HG03354 (cell line): ENCODE measurements around the gene GALNT12.

Experiments used
- ATAC-seq: cut with Tn5 transposase; IDR thresholded peaks from one replicate; pipeline ENCODE4 v1.9.1; 2021; ENCODE audit warnings: mild to moderate bottlenecking; ENCODE audit not compliant: unreplicated experiment, poor library complexity, severe bottlenecking

Gene GALNT12

GRCh38 chr9:98892288-98892687 is 84.8 kb downstream of the GALNT12 start:
- no peak for ATAC-seq

DNA sequence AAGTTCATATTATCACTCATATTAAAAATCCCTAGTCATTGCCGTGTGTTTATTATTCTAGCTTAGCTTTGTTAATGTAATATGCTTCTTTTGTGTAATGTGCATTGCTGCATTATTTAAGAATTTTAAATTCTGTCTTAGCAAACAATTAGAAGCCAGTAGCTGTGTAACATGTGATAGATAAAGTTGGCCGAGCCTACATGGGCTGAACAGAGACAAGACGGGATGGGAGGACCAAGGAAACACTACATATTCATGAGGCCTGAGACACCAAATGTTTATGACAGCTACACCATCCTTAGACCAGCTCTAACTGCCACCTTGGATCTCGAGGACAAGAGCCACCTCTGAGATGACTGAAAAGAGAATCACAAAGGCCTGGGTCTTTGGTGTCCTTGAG is 85.2 kb downstream of the GALNT12 start:
- no peak for ATAC-seq

GRCh38 chr9:98894171-98894570 is 86.7 kb downstream of the GALNT12 start:
- ATAC-seq, result no peak

DNA sequence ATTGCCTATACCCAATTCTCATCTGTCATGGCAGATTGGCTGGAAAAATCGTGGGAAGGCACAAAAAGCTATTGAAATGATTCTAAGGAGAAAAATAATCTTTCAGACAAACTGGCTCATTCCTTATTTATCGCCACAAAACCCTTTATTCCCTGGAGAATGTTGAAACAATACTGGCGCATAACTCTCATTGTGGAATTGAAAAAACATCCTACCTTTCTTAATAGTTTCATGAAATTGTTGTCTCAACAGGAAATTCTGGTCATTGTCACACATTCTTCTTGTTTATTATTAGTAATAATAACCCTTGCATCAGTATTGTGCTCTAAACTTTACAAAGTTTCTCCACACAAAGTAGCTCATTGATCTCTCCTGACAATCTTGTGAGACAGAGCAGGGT is 87.3 kb downstream of the GALNT12 start:
- no peak for ATAC-seq

- ATAC-seq, result no peak
These were observed 89.2 kb downstream of the GALNT12 start for GRCh38 chr9:98896632-98897031.

- no peak for ATAC-seq
These were observed 90.3 kb downstream of the GALNT12 start for GRCh38 chr9:98897745-98898144.

DNA sequence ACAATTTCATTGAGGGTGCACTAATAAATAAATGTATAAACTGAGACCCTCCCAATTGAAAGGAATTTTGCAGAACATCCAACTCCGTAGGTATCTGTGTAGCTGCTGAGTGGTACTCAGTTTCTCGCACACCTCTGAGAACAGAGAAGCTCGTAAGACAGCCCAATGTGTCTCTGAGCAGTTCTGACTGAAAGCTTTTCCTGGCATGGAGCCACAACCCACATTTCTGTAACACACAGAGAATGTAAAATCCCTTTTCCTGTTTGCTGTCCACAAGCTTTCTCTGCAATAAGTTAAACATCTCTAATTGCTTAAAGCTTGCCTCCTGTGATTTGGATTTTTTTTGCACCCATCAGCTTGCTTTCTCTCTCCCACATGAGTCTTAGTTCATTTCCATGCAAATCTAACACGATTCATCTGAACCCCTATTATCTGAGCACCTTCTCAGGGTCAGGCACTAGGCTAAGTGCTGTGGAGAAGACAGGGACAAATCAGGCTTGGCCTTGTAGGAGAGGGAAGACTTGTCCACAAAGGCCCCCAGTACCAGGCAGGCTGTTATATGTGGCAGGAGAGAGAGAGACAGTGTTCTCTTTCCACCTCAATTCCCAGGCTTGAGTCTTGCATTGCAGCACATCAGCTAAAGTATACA is 92.1 kb downstream of the GALNT12 start:
- no peak for ATAC-seq
